ENCODE data around the gene CYRIA.

The CYRIA gene

DNA sequence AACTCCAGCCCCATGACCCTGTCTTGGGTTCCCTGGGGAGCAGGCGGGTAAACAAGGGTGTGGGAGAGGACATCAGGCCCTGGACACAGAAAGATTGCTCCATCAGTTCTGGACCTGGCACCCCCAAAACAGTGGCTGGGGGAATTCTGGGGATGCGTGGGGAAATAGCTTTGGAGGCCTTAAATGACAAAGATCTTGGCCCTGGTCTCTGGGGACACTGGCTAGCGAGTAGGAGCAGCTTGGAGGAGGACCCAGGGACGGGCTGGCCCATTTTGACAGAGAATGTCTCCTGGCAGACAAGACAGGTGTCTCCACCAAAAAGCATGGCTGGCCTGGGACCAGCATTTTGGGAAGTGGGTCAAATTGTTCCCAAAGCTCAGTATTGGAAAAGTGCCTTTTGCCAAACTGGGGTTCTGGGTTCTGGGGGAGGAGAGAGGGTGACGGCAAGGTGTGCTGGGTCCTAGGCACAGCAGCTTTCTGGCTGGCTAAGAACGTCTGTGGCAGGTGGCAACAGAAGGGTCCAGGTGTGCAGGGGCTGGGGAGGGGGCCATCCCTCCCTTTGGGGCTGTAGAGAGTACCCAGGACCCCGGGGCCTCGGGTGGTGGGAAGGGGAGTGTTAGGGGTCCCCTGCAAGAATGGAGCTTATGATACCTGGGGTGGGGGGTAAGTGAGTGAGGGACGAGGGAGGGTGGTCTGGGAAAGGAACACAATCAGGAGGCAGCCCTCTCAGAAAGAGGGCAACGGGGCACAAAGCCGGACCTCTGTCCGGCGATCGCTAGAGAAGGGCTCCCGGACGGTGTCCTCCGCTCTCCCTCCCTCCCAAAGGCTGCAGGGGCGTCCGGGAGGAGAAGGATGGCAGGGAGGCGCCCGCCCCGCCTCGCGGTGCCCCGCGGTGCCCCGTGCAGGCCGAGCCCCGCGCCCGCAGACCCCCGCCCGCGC is 556 bp downstream of the CYRIA start:
- DNase-seq: no peak

DNA sequence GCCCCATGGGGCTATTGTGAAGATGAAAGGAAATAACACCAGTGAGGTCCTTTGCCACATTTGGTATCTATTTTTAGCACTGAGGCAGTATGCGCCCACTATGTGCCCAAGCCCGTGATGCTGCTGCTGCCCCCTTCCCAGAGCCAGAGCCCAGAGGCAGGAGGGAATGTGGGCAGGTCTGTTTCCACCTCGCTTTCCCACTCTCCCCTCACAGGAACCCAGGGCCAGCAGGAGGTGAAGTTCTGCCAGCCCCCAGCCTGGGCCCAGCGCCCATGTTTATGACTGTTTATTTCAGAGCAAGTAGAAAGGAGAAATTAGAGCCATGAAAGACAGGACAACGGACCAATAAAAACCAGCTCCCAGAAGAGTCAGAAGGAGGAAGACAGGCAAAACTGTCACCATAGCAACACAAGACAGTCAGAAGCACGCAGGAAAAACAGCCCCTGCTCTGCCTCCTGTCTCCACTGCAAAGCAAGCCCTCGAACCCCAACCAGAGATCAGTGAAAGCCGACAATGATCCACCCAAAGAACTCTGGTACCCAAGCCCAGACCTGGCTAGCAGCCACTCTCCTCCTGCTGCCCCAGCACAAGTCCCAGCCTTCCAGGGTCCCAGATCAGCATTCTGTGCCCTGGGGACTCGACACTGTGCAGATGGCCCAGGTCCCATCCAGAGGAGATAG is 1.4 kb downstream of the CYRIA start:
- no peak for DNase-seq

DNA sequence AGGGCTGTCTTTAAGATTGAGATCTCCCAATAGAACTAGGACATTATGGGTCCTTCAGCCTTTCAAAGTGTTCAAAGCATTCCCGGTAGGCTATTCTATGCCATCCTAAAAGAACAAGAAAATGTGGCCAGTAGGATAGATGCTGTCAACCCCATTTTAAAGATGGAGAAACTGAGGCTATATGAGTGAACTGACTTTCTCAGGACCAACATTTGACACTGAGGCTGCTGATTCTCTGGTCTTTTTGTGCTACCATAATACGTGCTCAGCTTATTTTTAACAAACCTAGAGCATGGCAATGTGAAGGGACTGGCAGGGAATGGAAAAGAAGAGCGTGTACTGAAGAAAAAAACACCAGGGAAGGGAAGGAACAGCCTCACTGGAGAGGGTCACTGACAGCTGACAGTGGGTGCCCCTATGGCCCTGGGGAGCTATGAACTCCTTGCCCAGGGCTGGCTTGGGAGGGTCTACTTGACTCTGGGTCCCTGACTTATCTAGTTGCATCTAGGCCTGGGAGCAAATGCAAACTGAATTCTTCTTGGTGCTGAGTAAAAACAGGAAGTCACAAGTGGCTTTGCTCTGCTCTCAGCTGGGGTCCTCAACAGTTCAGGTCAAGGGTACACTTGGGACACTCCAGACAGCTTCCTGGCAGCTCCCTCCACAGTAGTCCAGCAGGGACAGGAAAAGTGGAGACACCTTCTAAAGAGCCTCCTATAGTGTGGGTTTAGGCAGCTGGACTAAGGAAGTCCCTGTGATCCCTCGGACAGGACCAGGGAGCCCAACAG is 2.3 kb downstream of the CYRIA start:
- no peak for DNase-seq

DNA sequence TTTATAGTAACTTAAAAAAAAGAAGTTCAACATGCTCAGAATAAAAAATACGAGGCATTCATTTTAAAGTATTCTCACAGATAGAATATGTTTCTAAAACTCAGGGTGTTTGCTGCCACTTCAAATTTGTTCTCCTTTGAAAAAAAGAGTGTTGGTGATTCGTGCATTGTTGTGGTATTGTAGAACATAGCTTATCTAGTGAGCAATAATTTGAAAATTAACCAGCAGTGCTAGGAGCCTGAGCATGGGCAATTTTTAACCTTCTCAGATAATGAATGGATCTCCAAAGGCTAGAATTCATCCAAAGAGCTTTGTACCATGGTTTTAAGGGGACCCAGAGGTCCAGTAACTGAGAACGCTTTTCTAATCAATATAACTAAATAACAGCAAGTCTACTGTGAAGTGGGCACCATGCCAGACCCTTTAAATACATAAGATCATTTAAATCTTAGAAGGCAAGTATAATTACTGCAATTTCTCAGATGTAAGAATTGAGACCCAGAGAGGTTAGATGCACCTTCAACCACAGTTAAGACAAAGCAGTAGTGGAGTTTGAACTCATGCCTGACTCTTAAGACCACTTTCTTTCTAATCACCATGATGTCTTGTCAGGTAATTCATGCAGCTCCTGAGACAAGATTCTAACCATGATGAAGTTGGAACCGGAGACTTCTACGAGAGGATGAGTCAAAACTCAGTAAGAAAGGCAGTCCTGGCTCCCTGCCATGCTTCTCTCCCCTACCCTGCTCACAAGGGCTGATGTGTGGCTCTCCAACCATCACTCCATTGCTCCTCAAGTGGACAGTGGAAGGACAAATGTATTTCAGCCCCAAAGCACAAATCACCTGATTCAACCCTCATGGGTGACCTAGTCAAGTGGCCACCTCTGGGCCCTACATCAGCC is 3.4 kb downstream of the CYRIA start:
- DNase-seq: no peak

DNA sequence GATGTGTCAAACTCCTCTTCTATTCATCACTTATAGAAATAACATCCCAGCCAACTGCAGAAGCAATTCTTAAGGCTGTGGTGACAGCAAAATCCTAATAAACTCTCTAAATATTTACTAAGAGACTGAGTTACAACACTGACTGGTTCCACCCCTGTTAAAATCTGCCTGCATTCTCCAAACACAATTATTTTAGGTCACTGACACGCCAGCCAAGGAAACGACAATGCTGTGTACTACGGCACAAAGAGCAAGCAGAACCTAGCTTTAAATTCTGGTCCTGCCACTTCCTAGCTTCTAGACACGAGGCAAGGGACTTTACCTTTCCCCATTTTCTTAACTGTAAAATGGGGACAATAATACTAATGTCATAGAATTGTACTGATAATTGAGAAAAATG is 4.1 kb downstream of the CYRIA start:
- no peak for DNase-seq

DNA sequence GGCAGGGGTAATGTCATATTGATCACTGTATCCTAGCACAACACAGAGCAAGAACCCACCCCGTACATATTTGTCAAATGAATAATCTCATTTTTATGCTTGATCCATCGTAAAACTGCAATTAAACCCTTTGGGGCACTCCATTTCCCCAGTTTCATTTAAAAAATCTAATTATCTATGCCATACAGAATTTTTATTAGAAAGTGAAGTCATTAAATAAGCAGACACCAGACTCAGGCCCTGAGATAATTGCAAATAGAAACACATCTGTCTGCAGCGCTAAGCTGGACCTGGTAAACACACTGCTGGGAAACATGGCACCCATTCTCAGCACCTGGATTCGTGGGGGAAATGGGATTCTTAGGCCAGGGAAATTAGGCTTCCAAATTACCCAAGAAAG is 5.1 kb downstream of the CYRIA start:
- no peak for DNase-seq

DNA sequence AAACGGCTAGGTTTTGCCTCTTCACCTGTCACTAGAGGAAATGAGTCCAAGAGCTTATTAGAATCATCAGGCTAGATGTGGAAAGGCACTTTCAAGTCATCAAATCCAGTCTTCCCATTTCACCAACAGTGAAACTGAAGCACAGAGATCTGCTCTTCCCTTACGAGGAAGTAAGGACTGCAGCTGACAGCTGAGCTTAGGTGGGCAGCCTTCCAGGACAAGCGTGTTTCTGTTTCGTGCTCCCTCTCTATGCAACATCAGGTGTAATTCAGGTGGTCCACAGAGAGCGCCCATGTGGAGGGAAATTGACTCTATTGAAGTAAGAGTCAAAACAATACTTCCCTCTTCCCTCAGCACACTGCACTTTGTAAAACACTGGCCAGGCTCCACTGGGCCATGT is 5.5 kb downstream of the CYRIA start:
- DNase-seq: no peak

DNA sequence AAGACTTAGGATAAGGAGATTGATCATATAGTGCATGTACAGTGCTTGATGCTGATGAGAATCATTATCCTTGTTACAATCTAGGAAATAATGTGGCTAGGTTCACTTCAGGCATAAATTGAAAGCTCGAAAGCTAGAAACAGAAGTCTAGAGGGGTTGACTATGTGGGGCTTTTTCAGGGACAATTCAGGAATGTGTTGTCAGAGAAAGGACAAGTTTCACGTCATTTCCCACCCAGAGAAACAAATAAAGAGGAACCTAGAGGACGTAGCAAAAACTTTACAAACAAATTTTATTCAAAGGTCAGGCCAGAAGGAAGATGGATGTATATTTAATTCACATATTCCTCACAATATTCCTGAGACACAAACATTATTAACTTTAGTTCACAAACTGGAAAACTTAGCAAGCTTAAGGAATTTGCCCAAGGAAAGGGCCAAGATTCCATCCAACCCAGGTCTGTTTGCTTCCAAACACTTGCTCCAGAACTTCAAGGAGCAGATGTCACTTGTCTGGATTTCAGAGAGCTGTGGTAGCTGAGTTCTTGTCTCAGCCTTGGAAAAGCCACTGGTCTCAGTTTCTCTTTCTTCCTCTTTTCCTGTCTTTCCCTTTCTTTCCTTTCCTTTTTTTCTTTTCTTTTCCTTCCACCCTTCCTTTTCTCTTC is 7.4 kb downstream of the CYRIA start:
- DNase-seq: no peak

DNA sequence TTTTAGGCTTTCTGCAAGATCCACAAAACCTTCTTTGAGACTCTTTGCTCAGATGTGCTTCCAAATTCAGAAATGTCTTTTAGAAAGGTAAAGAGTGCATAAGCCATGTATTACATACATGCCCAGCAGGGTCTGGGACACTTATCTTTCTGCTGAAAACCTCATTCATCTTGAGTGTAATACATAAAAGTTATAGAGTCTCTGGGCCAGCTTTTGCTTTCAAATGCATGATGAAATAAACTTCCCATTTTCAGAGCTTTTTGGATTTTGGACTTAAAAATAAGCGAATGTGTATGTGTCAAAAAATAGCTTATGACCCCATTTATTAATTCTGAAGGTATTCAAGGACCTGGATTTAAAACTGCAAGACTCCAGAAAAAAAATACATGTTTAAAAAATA is 8.0 kb downstream of the CYRIA start:
- no peak for DNase-seq

DNA sequence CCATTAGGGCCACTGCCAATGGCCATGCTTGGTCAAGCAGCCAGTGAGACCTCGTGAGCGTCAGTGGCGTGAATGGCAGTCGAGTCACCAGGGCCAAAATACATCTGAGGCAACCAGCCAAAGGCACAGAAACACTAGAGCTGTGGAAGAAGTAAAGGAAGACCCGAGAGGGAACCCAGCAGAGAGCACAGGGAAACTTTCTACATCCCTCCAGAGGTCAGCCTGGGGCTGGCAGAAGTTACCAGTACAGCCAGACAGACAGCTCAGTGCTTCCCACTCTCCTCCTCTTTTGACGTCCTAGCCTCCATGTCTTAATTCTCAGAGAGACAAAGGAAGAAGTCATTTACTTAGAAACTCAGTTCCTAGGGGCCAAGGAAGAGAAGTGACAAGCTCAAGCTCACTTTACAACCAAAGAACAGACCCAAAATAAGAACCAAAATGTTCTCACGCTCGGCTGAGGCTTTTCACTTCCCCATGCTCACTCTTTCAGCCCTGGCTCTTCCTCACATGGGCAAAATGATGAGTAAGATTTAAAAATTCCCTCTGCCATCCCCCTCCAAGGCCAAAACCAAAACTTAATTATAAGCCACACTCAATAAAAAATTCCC is 8.7 kb downstream of the CYRIA start:
- DNase-seq: no peak

DNA sequence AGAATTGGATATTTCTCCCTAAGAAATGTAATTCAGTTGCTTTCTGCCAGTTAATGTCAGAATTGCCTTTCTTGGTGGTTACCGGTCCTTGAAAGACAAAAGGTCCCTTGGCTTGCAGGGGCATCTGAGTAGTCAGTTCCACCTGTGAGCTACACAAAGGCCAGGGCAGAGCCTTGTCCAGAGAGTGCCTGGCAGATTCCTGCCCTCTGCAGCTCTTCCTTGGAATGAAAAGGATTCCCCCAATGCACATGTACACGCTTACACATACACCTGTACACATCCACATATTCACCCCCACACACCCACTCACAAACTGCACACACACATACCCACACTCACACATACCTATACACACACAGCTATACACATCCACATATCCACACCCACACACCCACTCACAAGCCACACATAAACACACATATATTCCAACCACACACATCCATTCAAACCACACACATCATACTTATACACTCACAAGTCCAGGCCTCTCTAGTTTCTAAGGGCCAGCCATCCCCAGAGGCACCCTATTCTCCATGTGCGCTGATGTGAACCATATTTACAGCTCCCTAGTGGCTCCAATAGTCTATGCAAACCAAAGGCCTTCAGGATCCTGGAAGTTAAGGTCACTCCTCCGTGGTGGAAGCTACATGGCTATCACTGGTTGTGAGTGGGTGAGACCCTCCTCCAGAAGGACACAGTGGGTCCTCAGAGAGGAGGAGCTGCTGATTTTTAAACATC is 9.6 kb downstream of the CYRIA start:
- DNase-seq: no peak

DNA sequence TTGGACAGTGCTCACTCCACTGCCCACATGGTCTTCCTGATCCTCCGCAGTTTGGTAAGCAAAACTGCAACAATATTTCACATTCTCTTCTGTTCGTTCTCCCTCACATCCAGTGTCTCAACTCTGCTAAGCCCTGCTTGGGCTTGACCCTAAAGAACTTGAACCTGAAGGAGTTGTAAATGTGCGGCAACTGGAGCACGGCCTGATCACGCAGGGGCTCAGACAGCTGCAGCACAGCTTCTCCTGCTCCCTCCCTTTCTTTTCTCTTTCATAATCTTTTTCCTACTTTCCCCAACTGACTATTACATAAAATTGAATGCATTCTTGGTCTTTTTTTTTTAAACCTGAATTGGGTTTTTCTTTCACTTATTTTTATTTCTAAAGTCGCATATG is 10.2 kb downstream of the CYRIA start:
- no peak for DNase-seq

DNA sequence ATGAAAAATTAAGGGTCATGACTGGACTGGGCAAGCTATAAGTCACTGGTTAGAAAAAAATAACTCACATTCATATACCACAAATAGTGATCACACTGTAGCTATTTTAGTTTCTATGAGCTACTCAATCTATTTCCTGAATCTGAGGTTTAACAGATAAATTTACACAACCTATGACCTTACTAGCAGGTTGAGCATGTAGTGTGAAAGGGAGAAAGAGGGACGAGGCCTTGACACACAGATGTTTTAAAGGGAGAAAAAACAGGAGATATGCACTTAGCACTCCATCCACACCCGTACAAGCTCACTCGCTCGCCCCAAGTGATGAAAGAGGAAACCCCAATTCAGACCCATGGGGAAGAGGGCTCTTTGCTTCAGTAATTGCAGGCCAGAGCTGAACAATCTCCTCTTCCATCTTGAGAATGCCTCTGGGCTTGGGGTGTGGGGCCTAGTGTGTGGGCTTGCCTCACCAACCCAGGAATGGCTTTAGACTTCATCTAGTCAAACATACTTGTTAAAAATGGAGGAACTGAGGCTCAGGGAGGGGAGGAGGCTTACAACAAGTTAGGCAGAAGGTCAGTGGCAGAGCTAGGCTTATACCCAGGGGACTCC is 10.7 kb downstream of the CYRIA start:
- no peak for DNase-seq

DNA sequence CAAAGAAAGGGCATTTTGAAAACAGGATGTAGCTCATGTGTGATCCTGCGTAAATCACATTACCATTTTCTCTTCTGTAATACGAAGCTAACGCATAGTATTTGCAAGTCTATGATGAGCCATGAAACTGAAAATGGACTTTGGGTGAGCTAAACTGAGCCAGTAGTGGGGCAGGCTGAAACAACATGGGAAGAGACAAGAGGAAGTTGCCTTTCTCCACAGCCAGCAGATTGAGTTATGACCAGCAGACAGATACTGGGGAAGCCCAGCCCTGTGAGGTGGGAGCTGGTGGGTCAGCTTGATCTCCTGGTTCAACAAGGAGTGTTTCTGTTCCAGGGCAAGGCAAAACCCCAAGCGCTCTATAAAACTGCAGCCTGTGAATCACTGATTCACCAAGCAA is 11.8 kb downstream of the CYRIA start:
- no peak for DNase-seq

DNA sequence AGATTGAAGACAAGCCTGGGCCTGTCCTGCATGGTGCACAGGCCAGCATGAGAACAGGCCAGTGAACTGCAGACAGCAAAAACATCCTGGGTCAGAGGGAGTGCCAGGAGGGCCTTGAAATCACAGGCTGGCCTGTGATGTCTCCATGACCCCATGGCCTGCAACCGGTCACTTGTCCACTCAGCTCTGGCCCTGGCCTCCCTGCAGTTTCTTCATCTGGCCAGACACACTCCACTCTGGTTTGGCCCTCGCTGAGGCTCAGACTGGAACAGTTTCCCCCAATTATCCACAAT is 12.6 kb downstream of the CYRIA start:
- no peak for DNase-seq

DNA sequence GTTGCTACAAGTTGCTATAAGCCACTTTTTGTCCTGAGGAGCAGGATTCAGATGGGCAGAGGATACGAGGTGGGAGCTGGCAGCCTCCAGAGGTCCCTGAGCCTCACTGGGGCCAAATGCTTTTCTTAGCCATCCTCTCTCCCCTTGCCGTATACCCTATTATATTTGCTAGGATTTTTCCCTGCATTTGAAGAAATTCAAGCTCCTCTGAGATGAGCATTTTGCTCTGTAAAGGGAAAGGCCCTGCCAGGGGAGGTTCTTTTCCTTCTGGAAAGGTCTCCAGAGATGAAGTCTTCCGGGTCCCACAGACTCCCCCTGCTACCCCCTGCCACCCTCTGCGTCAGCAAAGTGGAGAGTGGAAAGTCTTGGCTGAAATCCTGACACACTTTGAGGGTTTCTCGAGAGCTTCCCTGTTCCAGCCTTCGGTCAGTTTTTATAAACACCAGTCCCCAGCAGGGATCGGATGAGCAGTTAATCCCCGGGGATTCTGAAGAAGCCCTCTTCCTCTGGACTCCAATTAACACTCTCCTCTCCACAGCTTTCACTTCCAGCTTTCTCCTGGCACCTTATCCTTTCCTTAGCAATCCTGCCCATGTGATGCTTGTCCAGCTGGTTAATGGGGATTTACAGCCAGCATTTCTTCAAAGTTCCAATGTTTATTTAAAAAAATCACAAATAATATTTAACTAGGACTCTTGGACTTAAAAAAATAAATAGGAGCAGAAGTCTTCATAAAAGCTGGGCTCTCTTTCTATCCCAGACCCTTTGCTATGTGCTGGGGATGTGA is 13.1 kb downstream of the CYRIA start:
- no peak for DNase-seq

DNA sequence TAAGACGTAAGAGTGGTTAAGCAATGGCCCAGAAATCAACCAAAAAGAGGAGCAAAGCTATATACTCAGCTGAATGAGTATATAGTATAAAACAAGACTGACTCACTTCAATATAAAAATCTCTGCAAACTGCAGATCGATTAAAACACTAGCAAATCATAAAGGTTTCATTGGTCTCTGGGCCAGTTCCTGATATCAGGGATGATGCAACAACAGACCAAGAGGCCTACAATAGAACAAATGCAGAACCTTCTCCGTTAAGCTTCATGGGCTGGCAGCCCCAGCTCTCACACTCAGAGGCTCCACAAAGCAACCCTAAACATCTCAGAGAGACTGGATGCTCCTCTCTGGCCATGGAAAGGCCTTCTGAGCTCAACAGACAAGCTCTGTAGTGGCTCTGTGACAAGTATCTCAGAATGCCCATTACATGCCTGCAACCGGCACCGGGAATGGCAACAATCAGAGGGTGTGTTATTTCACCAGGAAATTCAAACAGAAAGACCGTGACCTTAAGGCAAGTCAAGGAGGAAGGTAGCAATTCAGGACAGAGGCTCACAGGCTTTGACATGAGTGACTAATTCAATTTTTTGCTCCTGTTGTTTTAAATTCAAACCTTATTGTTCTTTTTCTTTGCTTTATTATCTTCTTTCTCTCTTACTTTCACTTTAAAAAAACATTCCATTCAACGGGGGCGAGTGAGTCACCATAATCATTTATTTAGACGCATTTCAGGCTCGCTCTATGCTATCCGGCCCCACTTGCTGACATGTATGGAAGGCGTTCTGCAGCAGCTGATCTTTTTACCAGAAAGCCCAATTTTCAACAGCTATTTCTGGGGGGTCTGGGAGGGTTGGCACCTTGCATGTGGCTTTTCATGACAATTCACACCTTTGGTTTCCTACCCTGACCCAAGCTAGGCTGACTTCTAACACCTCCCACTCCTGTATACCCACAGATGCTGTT is 15.1 kb downstream of the CYRIA start:
- no peak for DNase-seq
